ENCODE data around the gene URM1.

The URM1 gene

GRCh38 chr9:128428644-128429512, 57.7 kb downstream of the URM1 start:
- no peak overlapping the region for H3K4me3 ChIP-seq (ENCODE audit: low read depth, low read length)
- TF ChIP-seq CTCF (IDR thresholded peaks at IDR 0.05; ENCODE audit: control insufficient read depth, extremely low read depth, insufficient read depth), result no peak
- DNase-seq (ENCODE audit: low read depth), result no peak

GRCh38 chr9:128429513-128430086, 58.4 kb downstream of the URM1 start:
- TF ChIP-seq CTCF (IDR thresholded peaks at IDR 0.05; ENCODE audit: control insufficient read depth, extremely low read depth, insufficient read depth), result no peak
- DNase-seq (ENCODE audit: low read depth), result no peak
- H3K4me3 ChIP-seq (ENCODE audit: low read depth, low read length), result no peak overlapping the region

- no peak overlapping the region for H3K4me3 ChIP-seq (ENCODE audit: low read depth, low read length)
- no peak for DNase-seq (ENCODE audit: low read depth)
- TF ChIP-seq CTCF (IDR thresholded peaks at IDR 0.05; ENCODE audit: control insufficient read depth, extremely low read depth, insufficient read depth), result no peak
These were observed 60.0 kb downstream of the URM1 start for GRCh38 chr9:128431207-128431606.

DNA sequence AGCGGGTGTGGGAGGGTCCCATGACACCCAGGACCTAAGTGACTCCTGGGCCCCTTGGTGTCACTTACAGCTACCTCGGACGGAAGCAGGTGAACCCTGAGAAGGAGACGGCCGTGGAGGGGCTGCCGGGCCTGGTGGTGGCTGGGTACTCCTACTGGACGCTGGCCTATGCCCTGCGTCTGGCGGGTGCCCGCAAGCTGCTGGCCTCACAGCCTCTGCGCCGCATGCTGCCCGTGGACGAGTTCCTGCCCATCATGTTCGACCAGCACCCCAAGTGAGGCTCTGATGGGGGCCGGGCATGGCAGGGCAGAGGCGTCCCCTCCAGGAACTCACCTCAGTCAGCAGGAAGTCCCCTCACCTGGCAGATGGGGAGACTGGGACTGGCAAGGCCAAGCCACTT, 63.2 kb downstream of the URM1 start:
- no peak for TF ChIP-seq CTCF (IDR thresholded peaks at IDR 0.05; ENCODE audit: control insufficient read depth, extremely low read depth, insufficient read depth)
- no peak for DNase-seq (ENCODE audit: low read depth)

DNA sequence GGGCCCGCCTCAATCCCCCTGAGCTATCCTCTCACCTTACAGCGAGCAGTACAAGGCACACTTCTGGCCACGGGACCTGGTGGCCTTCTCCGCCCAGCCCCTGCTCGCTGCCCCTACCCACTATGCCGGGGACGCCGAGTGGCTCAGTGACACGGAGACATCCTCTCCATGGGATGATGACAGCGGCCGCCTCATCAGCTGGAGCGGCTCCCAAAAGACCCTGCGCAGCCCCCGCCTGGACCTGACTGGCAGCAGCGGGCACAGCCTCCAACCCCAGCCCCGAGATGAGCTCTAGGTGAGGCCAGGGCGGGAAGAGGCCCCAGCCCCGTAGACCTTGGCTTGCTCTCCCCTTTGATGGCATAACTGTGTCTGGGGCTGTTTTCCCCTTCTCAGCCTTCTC, 64.4 kb downstream of the URM1 start:
- no peak for DNase-seq (ENCODE audit: low read depth)
- no peak for TF ChIP-seq CTCF (IDR thresholded peaks at IDR 0.05; ENCODE audit: control insufficient read depth, extremely low read depth, insufficient read depth)
- no peak overlapping the region for H3K4me3 ChIP-seq (ENCODE audit: low read depth, low read length)

More for the DNA sequence above, 63.2 kb downstream of the URM1 start:
- no peak overlapping the region for H3K4me3 ChIP-seq (ENCODE audit: low read depth, low read length)

- H3K4me3 ChIP-seq (ENCODE audit: low read depth, low read length), result no peak overlapping the region
- DNase-seq (ENCODE audit: low read depth), result peak; percentile 39
- peak; percentile 95 for TF ChIP-seq CTCF (IDR thresholded peaks at IDR 0.05; ENCODE audit: control insufficient read depth, extremely low read depth, insufficient read depth)
These were observed 67.4 kb downstream of the URM1 start for GRCh38 chr9:128438343-128439109.
